C4-2B (cell line): ENCODE results near the gene FOXP1.

Experiments
- H3K27ac ChIP-seq: fragments of 450-650 bp; 2 replicates; pipeline ENCODE4 v1.5.1; 2017
- ZFX ChIP-seq: fragments of 450-650 bp; IDR thresholded peaks from 2 replicates; pipeline ENCODE4 v1.6.1; 2017
- TF ChIP-seq, protein P1 (sequence below): fragments of 450-650 bp; conservative IDR thresholded peaks from 2 replicates; pipeline ENCODE4 v1.5.1; 2017; ENCODE audit warnings: mild to moderate bottlenecking

The FOXP1 gene

DNA sequence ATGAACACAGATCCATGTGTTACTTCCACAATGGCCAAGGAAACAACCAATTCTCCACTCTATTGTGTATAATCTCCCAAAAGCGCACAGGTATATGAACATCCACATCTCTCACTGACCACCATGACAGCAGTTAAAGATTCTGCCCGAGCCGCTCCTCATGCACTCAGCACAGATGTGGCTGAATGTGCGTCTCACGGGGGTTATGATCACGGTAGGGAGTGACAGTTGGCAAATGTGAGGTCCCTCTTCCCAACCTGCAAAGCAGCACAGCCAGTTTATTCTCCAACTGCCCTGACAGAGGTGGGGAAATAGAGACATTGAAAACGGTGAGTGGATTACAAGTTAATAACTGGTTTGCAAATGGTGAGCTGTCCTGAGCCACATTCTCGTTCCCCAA lies 17.6 kb downstream of the FOXP1 start:
- no peak overlapping the region for H3K27ac ChIP-seq
- TF ChIP-seq ZFX, result no peak
- TF ChIP-seq, protein P1, sequence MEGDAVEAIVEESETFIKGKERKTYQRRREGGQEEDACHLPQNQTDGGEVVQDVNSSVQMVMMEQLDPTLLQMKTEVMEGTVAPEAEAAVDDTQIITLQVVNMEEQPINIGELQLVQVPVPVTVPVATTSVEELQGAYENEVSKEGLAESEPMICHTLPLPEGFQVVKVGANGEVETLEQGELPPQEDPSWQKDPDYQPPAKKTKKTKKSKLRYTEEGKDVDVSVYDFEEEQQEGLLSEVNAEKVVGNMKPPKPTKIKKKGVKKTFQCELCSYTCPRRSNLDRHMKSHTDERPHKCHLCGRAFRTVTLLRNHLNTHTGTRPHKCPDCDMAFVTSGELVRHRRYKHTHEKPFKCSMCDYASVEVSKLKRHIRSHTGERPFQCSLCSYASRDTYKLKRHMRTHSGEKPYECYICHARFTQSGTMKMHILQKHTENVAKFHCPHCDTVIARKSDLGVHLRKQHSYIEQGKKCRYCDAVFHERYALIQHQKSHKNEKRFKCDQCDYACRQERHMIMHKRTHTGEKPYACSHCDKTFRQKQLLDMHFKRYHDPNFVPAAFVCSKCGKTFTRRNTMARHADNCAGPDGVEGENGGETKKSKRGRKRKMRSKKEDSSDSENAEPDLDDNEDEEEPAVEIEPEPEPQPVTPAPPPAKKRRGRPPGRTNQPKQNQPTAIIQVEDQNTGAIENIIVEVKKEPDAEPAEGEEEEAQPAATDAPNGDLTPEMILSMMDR, result no peak

DNA sequence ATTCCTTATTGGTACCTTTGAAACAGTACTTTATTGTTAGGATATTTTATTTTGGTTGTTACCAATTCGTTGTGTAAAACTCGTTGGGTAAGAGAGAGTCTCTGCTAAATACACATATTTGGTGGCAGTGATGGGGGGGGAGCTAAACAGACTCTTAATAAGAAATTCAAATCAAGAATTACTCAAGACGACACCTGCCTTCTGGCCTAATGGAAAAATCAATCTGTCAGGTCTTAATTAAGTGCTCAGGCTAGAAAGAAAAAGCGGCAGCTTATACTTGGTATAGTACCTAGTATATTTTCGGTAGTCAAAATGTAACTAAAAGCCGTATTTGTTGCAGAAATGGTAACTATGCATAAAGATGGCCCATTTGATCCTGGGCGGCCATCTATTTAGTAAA lies 18.2 kb downstream of the FOXP1 start:
- TF ChIP-seq, protein P1, result no peak
- no peak for TF ChIP-seq ZFX
- H3K27ac ChIP-seq, result no peak overlapping the region

DNA sequence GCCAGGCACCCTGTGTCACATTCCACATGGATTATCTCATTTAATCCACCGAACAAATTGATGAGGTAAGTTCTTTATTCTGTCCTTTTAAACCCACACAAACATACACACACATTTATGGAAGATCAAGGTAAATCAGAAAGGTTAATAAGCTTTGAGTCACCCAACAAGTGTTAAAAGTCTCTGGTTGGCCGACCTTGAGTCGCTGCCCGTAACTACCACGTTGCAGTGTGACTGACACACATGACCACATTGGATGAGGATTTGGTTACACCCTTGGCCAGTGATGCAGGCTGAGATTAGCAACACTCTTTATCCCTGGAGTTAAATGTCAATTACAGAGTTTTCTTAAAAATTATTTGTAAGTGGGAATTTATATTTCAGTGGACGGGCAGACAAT lies 19.2 kb downstream of the FOXP1 start:
- H3K27ac ChIP-seq, result no peak overlapping the region
- TF ChIP-seq ZFX, result no peak
- TF ChIP-seq, protein P1, result no peak

DNA sequence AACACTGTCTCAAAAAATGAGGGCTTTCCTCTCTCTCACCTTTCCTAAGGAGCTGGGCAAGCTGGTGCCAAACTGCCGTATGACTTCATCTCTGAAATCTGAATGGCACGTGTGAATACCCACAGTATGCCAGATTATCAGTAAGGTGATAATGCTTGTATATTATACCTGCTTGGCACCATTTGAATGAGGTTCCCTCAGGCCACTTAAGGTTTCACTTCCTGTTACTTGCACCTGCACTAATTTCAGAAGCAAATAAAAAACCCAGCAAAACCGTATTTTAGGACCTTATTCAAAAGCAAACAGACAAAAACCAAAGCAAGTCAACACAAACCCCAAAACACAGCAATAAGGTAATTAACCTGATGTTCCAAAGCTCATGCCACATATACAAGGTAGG lies 19.7 kb downstream of the FOXP1 start:
- no peak for TF ChIP-seq ZFX
- TF ChIP-seq, protein P1, result no peak
- no peak overlapping the region for H3K27ac ChIP-seq

DNA sequence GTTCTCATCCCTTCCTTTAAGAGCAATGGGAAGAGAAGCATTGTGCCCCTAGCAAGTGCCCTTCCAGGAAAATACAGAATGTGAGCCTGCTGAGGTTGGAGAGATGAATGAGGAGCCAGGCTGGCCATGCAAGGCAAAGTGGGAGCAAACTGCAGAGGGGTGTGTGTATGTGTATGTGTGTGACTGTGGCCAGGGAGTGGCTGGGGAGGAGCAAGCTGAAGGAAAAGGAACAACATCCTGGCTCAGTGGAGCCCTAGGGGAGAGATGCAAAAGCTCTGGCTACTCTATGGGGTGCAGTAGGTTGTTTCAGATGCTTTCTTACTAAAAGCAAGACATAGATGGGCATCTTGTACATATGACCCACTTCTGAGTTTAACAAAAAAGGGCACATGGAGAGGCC lies 20.6 kb downstream of the FOXP1 start:
- H3K27ac ChIP-seq, result no peak overlapping the region
- TF ChIP-seq ZFX, result no peak
- TF ChIP-seq, protein P1, result no peak

DNA sequence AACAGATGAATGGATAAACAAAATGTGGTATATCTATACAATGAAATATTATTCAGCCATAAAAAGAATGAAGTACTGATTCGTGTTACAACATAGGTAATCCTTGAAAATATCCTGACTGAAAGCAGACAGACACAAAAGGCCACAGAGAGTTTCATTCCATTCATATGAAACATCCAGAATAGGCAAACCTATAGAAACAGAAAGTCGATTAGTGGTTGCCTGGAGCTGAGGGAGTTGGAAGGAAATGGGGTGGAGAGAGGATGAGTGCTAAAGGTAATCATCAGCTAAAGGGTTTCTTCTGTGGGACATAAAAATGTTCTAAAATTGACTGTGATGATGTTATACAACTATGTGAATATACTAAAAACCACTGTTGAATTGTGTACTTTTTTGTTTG lies 22.9 kb downstream of the FOXP1 start:
- H3K27ac ChIP-seq, result no peak overlapping the region
- no peak for TF ChIP-seq ZFX
- TF ChIP-seq, protein P1, result no peak

DNA sequence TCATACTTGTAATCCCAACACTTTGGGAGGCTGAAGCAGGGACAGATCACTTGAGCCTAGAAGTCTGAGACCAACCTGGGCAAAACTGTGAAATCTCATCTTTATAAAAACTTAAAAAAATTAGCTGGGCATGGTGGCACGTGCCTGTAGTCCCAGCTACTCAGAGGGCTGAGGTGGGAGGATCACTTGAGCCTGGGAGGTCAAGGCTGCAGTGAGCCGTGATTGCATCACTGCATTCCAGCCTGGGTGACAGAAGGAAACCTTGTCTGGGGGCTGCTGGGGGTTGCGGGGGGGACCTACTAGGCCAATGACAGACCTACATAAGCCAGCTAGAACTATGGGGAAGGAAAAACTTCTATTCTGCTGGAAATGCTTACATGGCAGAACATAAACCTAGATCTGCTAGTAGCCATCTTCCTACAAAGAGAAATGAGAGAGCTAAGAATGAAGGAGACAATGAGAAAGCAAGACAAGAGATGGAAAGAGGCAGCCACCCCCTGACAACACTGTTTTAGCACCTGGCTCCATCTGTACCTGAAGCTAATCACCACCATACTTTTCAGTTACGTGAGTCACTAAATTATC lies 23.9 kb downstream of the FOXP1 start:
- H3K27ac ChIP-seq, result no peak overlapping the region
- TF ChIP-seq, protein P1, result no peak
- TF ChIP-seq ZFX, result no peak
